DOHH2 (cell line): ENCODE measurements around the gene MPND.

Source experiments
- H3F3A ChIP-seq: fragments of 200-600 bp; sonication (generic), shearing (Covaris generic); 2 replicates; pipeline ENCODE4 v1.6.0; 2016; ENCODE audit warnings: antibody characterized with exemption, mild to moderate bottlenecking; ENCODE audit not compliant: control insufficient read depth, insufficient read depth
- H3K27ac ChIP-seq: fragments of 200-600 bp; sonication (generic); 2 replicates; pipeline ENCODE4 v1.5.1; 2014; ENCODE audit warnings: low read depth, mild to moderate bottlenecking, low read length, moderate library complexity
- H3K27me3 ChIP-seq: fragments of 200-600 bp; sonication (generic); 2 replicates; pipeline ENCODE4 v1.6.1; 2014; ENCODE audit warnings: mild to moderate bottlenecking, low read length, mixed read lengths; ENCODE audit not compliant: control insufficient read depth
- H3K36me3 ChIP-seq: fragments of 200-600 bp; sonication (generic); 2 replicates; pipeline ENCODE4 v1.6.1; 2014; ENCODE audit warnings: mild to moderate bottlenecking, low read length, moderate library complexity, mixed read lengths; ENCODE audit not compliant: control insufficient read depth
- H3K4me1 ChIP-seq: fragments of 200-600 bp; sonication (generic); 2 replicates; pipeline ENCODE4 v1.6.1; 2014; ENCODE audit warnings: mild to moderate bottlenecking, low read length, mixed read lengths; ENCODE audit not compliant: control insufficient read depth
- H3K4me2 ChIP-seq: fragments of 200-600 bp; sonication (generic); 2 replicates; pipeline ENCODE4 v1.6.0; 2014; ENCODE audit warnings: mild to moderate bottlenecking, low read length, moderate library complexity
- H3K4me3 ChIP-seq: fragments of 200-600 bp; sonication (generic); 2 replicates; pipeline ENCODE4 v1.5.1; 2014; ENCODE audit warnings: mild to moderate bottlenecking, low read length, mixed read lengths
- H3K79me2 ChIP-seq: fragments of 200-600 bp; sonication (generic); 2 replicates; pipeline ENCODE4 v1.6.1; 2014; ENCODE audit warnings: mild to moderate bottlenecking, low read length, mixed read lengths; ENCODE audit not compliant: control insufficient read depth
- H3K9me2 ChIP-seq: fragments of 200-600 bp; sonication (generic); replicated peaks from 2 replicates; pipeline ENCODE4 v1.6.1; 2014; ENCODE audit warnings: mild to moderate bottlenecking, low read length, mixed read lengths; ENCODE audit not compliant: control insufficient read depth
- H3K9me3 ChIP-seq: fragments of 200-600 bp; sonication (generic); 2 replicates; pipeline ENCODE4 v1.6.1; 2014; ENCODE audit warnings: antibody characterized with exemption, low read length, mixed read lengths; ENCODE audit not compliant: control insufficient read depth, insufficient read depth
- H4K20me1 ChIP-seq: fragments of 200-600 bp; sonication (generic); 2 replicates; pipeline ENCODE4 v1.6.0; 2014; ENCODE audit warnings: low read depth, mild to moderate bottlenecking, antibody characterized with exemption, low read length, moderate library complexity; ENCODE audit not compliant: control insufficient read depth, insufficient read depth
- CTCF ChIP-seq: fragments of 200-600 bp; sonication (generic); IDR thresholded peaks from one replicate; pipeline ENCODE4 v1.5.1; 2014; ENCODE audit warnings: antibody characterized with exemption, mild to moderate bottlenecking, low read depth, low read length; ENCODE audit not compliant: poor library complexity, severe bottlenecking
- EZH2phosphoT487 ChIP-seq: fragments of 200-600 bp; sonication (generic); IDR thresholded peaks from 2 replicates; pipeline ENCODE4 v1.6.1; 2017; ENCODE audit warnings: borderline replicate concordance, mild to moderate bottlenecking, antibody characterized with exemption, low read length, moderate library complexity, mixed read lengths

Gene MPND

GRCh38 chr19:4334929-4335570 is 8.3 kb upstream of the MPND start:
- Histone ChIP-seq H3K27me3 (no peaks in the 10 kb centered on the region), H4K20me1 (no peaks in the 10 kb centered on the region), H3K9me2 (no peaks in the 10 kb centered on the region), H3K4me2 (no peak overlapping the region), H3F3A (no peaks in the 10 kb centered on the region), H3K4me1 (peaks cover 11% of the 10 kb centered on the region), H3K27ac (no peak overlapping the region), H3K36me3 (no peaks in the 10 kb centered on the region), H3K4me3 (no peak overlapping the region), H3K79me2 (no peaks in the 10 kb centered on the region), H3K9me3 (no peaks in the 10 kb centered on the region)
- no peak for TF ChIP-seq CTCF
- no peak for TF ChIP-seq EZH2phosphoT487

- H4K20me1 ChIP-seq, result no peaks in the 10 kb centered on the region
- no peaks in the 10 kb centered on the region for H3K27me3 ChIP-seq
- no peaks in the 10 kb centered on the region for H3K9me3 ChIP-seq
- H3K27ac ChIP-seq, result no peak overlapping the region
- H3K4me3 ChIP-seq, result peak overlapping the region; percentile 13
- peak overlapping the region; percentile 35 for H3K4me2 ChIP-seq
- peaks cover 16% of the 10 kb centered on the region for H3K4me1 ChIP-seq
- no peaks in the 10 kb centered on the region for H3K9me2 ChIP-seq
- H3K79me2 ChIP-seq, result no peaks in the 10 kb centered on the region
- H3F3A ChIP-seq, result no peaks in the 10 kb centered on the region
- no peaks in the 10 kb centered on the region for H3K36me3 ChIP-seq
- TF ChIP-seq EZH2phosphoT487, result no peak
- TF ChIP-seq CTCF, result no peak
Observed at GRCh38 chr19:4337906-4338440, 5.4 kb upstream of the MPND start.

DNA sequence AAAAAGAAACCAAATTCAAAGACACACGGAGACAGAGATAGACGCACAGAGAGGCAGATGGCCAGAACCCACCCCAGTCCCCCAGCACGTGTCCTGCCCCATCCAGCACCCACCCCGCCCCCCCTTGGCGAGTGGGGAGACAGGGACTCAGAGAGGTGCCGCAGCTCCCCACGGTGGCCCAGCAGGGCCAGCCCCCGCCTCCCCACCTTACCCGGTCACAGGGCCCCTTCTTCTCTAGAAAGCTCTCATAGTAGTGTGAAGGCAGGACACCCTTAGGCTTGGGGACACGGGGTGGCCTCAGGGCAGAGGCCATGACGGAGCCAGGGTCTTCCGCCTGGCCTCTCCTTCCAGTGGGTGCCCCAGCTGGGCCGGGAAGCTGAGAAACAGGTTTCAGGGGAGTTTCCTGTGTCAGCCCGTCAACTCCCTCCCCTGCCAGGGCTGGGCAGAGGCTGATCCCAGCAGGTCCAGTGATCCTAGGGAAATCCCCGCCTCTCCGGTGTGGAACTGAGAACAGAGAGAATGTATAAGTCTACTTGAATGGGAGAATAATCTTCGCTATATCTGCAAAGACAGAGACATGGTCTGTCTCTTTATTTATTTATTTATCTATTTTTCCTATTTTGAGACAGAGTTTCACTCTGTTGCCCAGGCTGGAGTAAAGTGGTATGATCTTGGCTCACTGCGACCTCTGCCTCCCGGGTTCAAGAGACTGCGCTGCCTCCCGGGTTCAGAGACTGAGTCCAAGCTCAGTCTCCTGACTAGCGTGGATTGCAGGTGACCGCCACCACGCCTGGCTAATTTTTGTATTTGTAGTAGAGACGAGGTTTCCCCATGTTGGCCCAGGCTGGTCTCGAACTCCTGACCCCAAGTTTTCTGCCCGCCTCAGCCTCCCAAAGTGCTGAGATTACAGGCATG is 4.7 kb upstream of the MPND start, which contains the start of gene STAP2:
Gene STAP2, minus strand, starts transcription at position 387 of the 915 bp plus-strand sequence. Its CDS starts 74 bp downstream, at position 313.
- no peaks in the 10 kb centered on the region for H3K79me2 ChIP-seq
- H3K9me2 ChIP-seq, result no peaks in the 10 kb centered on the region
- H3K27ac ChIP-seq, result no peak within 1 kb of the TSS
- H3F3A ChIP-seq, result no peaks in the 10 kb centered on the region
- H3K4me2 ChIP-seq, result peak within 1 kb of the TSS; percentile 35
- TF ChIP-seq CTCF (no peak), EZH2phosphoT487 (no peak)
- no peaks in the 10 kb centered on the region for H3K36me3 ChIP-seq
- no peaks in the 10 kb centered on the region for H3K27me3 ChIP-seq
- H3K4me3 ChIP-seq, result peak within 1 kb of the TSS; percentile 13
- H3K4me1 ChIP-seq, result peaks cover 19% of the 10 kb centered on the region
- H3K9me3 ChIP-seq, result no peaks in the 10 kb centered on the region
- H4K20me1 ChIP-seq, result no peaks in the 10 kb centered on the region
